ENCODE data around the gene MMP14. TPM values are rescaled to one million over a fixed set of nuclear protein-coding genes. Genes with fewer than 3 reads are reported as not detected.

Gene MMP14
- total and polyA plus RNA-seq, 2 of the 13 experiments (the other 11 are each of a cell fraction or from before 2014, with no cell fraction given) = 5.2 to 9.8 TPM

DNA sequence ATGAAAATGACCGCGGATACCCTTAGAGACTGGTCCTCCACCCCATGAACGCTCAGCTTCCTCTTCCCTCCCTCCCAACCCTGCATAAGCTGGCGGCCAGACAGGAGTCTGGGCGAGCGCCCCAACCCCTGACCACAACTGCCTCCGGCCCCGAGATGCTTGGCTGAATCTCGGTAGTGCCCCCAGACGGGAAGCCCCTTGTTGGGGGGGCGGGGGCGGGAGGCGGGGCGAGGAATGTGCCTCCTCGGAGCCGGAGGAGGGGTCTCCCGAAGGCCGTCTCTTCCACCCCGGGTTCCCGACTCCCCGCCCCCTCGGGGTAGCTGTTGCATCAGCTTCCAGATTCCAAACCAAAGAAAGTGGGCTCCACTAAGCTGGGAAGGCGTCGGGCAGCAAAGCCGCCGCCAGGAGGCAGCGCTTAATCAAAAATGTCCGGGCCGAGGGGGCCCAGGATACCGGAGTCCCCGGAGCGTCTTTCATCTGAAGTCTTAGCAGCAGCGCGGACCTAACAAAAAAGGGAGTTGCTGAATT is 13.8 kb upstream of the MMP14 start (continued):
- TF ChIP-seq, protein P1, sequence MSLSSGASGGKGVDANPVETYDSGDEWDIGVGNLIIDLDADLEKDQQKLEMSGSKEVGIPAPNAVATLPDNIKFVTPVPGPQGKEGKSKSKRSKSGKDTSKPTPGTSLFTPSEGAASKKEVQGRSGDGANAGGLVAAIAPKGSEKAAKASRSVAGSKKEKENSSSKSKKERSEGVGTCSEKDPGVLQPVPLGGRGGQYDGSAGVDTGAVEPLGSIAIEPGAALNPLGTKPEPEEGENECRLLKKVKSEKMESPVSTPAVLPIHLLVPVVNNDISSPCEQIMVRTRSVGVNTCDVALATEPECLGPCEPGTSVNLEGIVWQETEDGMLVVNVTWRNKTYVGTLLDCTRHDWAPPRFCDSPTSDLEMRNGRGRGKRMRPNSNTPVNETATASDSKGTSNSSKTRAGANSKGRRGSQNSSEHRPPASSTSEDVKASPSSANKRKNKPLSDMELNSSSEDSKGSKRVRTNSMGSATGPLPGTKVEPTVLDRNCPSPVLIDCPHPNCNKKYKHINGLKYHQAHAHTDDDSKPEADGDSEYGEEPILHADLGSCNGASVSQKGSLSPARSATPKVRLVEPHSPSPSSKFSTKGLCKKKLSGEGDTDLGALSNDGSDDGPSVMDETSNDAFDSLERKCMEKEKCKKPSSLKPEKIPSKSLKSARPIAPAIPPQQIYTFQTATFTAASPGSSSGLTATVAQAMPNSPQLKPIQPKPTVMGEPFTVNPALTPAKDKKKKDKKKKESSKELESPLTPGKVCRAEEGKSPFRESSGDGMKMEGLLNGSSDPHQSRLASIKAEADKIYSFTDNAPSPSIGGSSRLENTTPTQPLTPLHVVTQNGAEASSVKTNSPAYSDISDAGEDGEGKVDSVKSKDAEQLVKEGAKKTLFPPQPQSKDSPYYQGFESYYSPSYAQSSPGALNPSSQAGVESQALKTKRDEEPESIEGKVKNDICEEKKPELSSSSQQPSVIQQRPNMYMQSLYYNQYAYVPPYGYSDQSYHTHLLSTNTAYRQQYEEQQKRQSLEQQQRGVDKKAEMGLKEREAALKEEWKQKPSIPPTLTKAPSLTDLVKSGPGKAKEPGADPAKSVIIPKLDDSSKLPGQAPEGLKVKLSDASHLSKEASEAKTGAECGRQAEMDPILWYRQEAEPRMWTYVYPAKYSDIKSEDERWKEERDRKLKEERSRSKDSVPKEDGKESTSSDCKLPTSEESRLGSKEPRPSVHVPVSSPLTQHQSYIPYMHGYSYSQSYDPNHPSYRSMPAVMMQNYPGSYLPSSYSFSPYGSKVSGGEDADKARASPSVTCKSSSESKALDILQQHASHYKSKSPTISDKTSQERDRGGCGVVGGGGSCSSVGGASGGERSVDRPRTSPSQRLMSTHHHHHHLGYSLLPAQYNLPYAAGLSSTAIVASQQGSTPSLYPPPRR (CRISPR knock-in tag; IDR thresholded peaks at IDR 0.05; ENCODE audit: borderline replicate concordance) = no peak
- TF ChIP-seq MZF1 (CRISPR knock-in tag; IDR thresholded peaks at IDR 0.05; ENCODE audit: borderline replicate concordance) (no peak), EEA1 (CRISPR knock-in tag; IDR thresholded peaks at IDR 0.05; ENCODE audit: borderline replicate concordance) (no peak), ZNF552 (CRISPR knock-in tag; IDR thresholded peaks at IDR 0.05; ENCODE audit: borderline replicate concordance) (no peak), ZNF761 (CRISPR knock-in tag; conservative IDR thresholded peaks at IDR 0.05) (no peak), NKX3-1 (CRISPR knock-in tag; IDR thresholded peaks at IDR 0.05) (no peak), TP53 (CRISPR knock-in tag; conservative IDR thresholded peaks at IDR 0.05) (no peak), ZFP36 (IDR thresholded peaks at IDR 0.05; ENCODE audit: borderline replicate concordance, low read depth, low read length, partially characterized antibody) (no peak), MXI1 (IDR thresholded peaks at IDR 0.05; ENCODE audit: borderline replicate concordance, low read depth, low read length) (no peak), IKZF4 (CRISPR knock-in tag; IDR thresholded peaks at IDR 0.05; ENCODE audit: borderline replicate concordance, low read depth, not compliant biosample characterization) (no peak), NPAS2 (CRISPR knock-in tag; IDR thresholded peaks at IDR 0.05; ENCODE audit: borderline replicate concordance) (no peak), XBP1 (CRISPR knock-in tag; IDR thresholded peaks at IDR 0.05) (no peak), ZNF18 (CRISPR knock-in tag; IDR thresholded peaks at IDR 0.05; ENCODE audit: insufficient replicate concordance) (no peak), XRCC5 (optimal IDR thresholded peaks at IDR 0.05; ENCODE audit: low read length) (peak; percentile 89), ZSCAN31 (CRISPR knock-in tag; IDR thresholded peaks at IDR 0.05; ENCODE audit: low read depth) (no peak), SAFB2 (CRISPR knock-in tag; IDR thresholded peaks at IDR 0.05; ENCODE audit: borderline replicate concordance, low read depth) (no peak), ZFY (CRISPR knock-in tag; IDR thresholded peaks at IDR 0.05) (no peak; the same call in 1 of the 2 replicates), ZNF703 (CRISPR knock-in tag; IDR thresholded peaks at IDR 0.05; ENCODE audit: borderline replicate concordance) (no peak), SCMH1 (CRISPR knock-in tag; IDR thresholded peaks at IDR 0.05; ENCODE audit: borderline replicate concordance) (no peak)
- TF ChIP-seq, protein P2, sequence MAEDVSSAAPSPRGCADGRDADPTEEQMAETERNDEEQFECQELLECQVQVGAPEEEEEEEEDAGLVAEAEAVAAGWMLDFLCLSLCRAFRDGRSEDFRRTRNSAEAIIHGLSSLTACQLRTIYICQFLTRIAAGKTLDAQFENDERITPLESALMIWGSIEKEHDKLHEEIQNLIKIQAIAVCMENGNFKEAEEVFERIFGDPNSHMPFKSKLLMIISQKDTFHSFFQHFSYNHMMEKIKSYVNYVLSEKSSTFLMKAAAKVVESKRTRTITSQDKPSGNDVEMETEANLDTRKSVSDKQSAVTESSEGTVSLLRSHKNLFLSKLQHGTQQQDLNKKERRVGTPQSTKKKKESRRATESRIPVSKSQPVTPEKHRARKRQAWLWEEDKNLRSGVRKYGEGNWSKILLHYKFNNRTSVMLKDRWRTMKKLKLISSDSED (CRISPR knock-in tag; IDR thresholded peaks at IDR 0.05) = no peak
- TF ChIP-seq, protein P3, sequence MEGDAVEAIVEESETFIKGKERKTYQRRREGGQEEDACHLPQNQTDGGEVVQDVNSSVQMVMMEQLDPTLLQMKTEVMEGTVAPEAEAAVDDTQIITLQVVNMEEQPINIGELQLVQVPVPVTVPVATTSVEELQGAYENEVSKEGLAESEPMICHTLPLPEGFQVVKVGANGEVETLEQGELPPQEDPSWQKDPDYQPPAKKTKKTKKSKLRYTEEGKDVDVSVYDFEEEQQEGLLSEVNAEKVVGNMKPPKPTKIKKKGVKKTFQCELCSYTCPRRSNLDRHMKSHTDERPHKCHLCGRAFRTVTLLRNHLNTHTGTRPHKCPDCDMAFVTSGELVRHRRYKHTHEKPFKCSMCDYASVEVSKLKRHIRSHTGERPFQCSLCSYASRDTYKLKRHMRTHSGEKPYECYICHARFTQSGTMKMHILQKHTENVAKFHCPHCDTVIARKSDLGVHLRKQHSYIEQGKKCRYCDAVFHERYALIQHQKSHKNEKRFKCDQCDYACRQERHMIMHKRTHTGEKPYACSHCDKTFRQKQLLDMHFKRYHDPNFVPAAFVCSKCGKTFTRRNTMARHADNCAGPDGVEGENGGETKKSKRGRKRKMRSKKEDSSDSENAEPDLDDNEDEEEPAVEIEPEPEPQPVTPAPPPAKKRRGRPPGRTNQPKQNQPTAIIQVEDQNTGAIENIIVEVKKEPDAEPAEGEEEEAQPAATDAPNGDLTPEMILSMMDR (CRISPR knock-in tag; IDR thresholded peaks at IDR 0.05) = peak; percentile 93
